ENCODE data around the gene HYAL1. TPM values are rescaled to one million over a fixed set of nuclear protein-coding genes. Genes with fewer than 3 reads are reported as not detected.
A peak's percentile ranks its signal among the peaks of the same experiment; 100 is the strongest.

HYAL1 gene
- total and polyA plus RNA-seq, 2 donors from 2014 or later = 47.5 to 126 TPM

- no peak for FAIRE-seq
- intact Hi-C loops (cut with DNase I) = no loop called here
- peaks cover 0 to 8% (median 4%) of the 10 kb centered on the region in 3 donors for H3K4me1 ChIP-seq (ENCODE audit: control insufficient read depth in 2 of 3, insufficient read depth in 2 of 3, low read depth in 1 of 3, low read length in 3 of 3)
Measured at GRCh38 chr3:50276762-50277101, 26.6 kb downstream of the HYAL1 start.

GRCh38 chr3:50275996-50276761 lies 27.2 kb downstream of the HYAL1 start:
- no peak overlapping the region for H3K9ac ChIP-seq (ENCODE audit: low read length in 3 of 3)

More at GRCh38 chr3:50276762-50277101, 26.6 kb downstream of the HYAL1 start:
- Histone ChIP-seq H3K36me3 (ENCODE audit: control insufficient read depth in 2 of 3, insufficient read depth in 3 of 3, low read length in 3 of 3) (no peaks in the 10 kb centered on the region), H3K27me3 (ENCODE audit: control insufficient read depth, insufficient read depth, low read length) (peaks cover 8% of the 10 kb centered on the region), H3K9ac (ENCODE audit: low read length in 3 of 3) (peak overlapping the region in 1 of 3 donors; percentile 26), H3K9me3 (ENCODE audit: control insufficient read depth in 2 of 3, insufficient read depth in 1 of 3, low read length in 3 of 3) (no peaks in the 10 kb centered on the region), H3K4me3 (ENCODE audit: low read length in 3 of 3) (no peak overlapping the region), H3K27ac (ENCODE audit: low read depth in 2 of 2, low read length in 2 of 2) (peak overlapping the region in 1 of 2 donors; percentile 32)
- no peak for TF ChIP-seq CTCF (IDR thresholded peaks at IDR 0.05; ENCODE audit: borderline replicate concordance, extremely low read depth, insufficient read depth)
- DNase-seq = peak in 2 of 5 donors; percentile 26 to 67

GRCh38 chr3:50275141-50275995 lies 28.0 kb downstream of the HYAL1 start:
- intact Hi-C loops (cut with DNase I) = no loop called here
- no peak for TF ChIP-seq CTCF (IDR thresholded peaks at IDR 0.05; ENCODE audit: borderline replicate concordance, extremely low read depth, insufficient read depth)
- H3K36me3 ChIP-seq (ENCODE audit: control insufficient read depth in 2 of 3, insufficient read depth in 3 of 3, low read length in 3 of 3) = no peaks in the 10 kb centered on the region

More at GRCh38 chr3:50275996-50276761, 27.2 kb downstream of the HYAL1 start:
- H3K27ac ChIP-seq (ENCODE audit: low read depth in 2 of 2, low read length in 2 of 2) = no peak overlapping the region
- H3K4me3 ChIP-seq (ENCODE audit: low read length in 3 of 3) = no peak overlapping the region
- intact Hi-C loops (cut with DNase I) = no loop called here
- FAIRE-seq = no peak
- peaks cover 0 to 14% (median 10%) of the 10 kb centered on the region in 3 donors for H3K4me1 ChIP-seq (ENCODE audit: control insufficient read depth in 2 of 3, insufficient read depth in 2 of 3, low read depth in 1 of 3, low read length in 3 of 3)
- H3K9me3 ChIP-seq (ENCODE audit: control insufficient read depth in 2 of 3, insufficient read depth in 1 of 3, low read length in 3 of 3) = no peaks in the 10 kb centered on the region
- peaks cover 8% of the 10 kb centered on the region for H3K27me3 ChIP-seq (ENCODE audit: control insufficient read depth, insufficient read depth, low read length)
- no peak for TF ChIP-seq CTCF (IDR thresholded peaks at IDR 0.05; ENCODE audit: borderline replicate concordance, extremely low read depth, insufficient read depth)
- H3K36me3 ChIP-seq (ENCODE audit: control insufficient read depth in 2 of 3, insufficient read depth in 3 of 3, low read length in 3 of 3) = no peaks in the 10 kb centered on the region
- DNase-seq = peak in 4 of 5 donors; percentile 30 to 76 (median 52)

More at GRCh38 chr3:50275141-50275995, 28.0 kb downstream of the HYAL1 start:
- Histone ChIP-seq H3K27me3 (ENCODE audit: control insufficient read depth, insufficient read depth, low read length) (peaks cover 8% of the 10 kb centered on the region), H3K4me1 (ENCODE audit: control insufficient read depth in 2 of 3, insufficient read depth in 2 of 3, low read depth in 1 of 3, low read length in 3 of 3) (peaks cover 0 to 19% (median 17%) of the 10 kb centered on the region in 3 donors), H3K9me3 (ENCODE audit: control insufficient read depth in 2 of 3, insufficient read depth in 1 of 3, low read length in 3 of 3) (no peaks in the 10 kb centered on the region), H3K4me3 (ENCODE audit: low read length in 3 of 3) (no peak overlapping the region), H3K27ac (ENCODE audit: low read depth in 2 of 2, low read length in 2 of 2) (no peak overlapping the region), H3K9ac (ENCODE audit: low read length in 3 of 3) (no peak overlapping the region)
- FAIRE-seq (no peak), DNase-seq (peak in 3 of 5 donors; percentile 44 to 79 (median 75))
